DOHH2 (cell line): Measurements from ENCODE around the gene PCGF3.

Experiments used
- H3F3A ChIP-seq: fragments of 200-600 bp; sonication (generic), shearing (Covaris generic); 2 replicates; pipeline ENCODE4 v1.6.0; 2016; ENCODE audit warnings: antibody characterized with exemption, mild to moderate bottlenecking; ENCODE audit not compliant: control insufficient read depth, insufficient read depth
- H3K27ac ChIP-seq: fragments of 200-600 bp; sonication (generic); 2 replicates; pipeline ENCODE4 v1.5.1; 2014; ENCODE audit warnings: low read depth, mild to moderate bottlenecking, low read length, moderate library complexity
- H3K27me3 ChIP-seq: fragments of 200-600 bp; sonication (generic); 2 replicates; pipeline ENCODE4 v1.6.1; 2014; ENCODE audit warnings: mild to moderate bottlenecking, low read length, mixed read lengths; ENCODE audit not compliant: control insufficient read depth
- H3K36me3 ChIP-seq: fragments of 200-600 bp; sonication (generic); 2 replicates; pipeline ENCODE4 v1.6.1; 2014; ENCODE audit warnings: mild to moderate bottlenecking, low read length, moderate library complexity, mixed read lengths; ENCODE audit not compliant: control insufficient read depth
- H3K4me1 ChIP-seq: fragments of 200-600 bp; sonication (generic); 2 replicates; pipeline ENCODE4 v1.6.1; 2014; ENCODE audit warnings: mild to moderate bottlenecking, low read length, mixed read lengths; ENCODE audit not compliant: control insufficient read depth
- H3K4me2 ChIP-seq: fragments of 200-600 bp; sonication (generic); 2 replicates; pipeline ENCODE4 v1.6.0; 2014; ENCODE audit warnings: mild to moderate bottlenecking, low read length, moderate library complexity
- H3K4me3 ChIP-seq: fragments of 200-600 bp; sonication (generic); 2 replicates; pipeline ENCODE4 v1.5.1; 2014; ENCODE audit warnings: mild to moderate bottlenecking, low read length, mixed read lengths
- H3K79me2 ChIP-seq: fragments of 200-600 bp; sonication (generic); 2 replicates; pipeline ENCODE4 v1.6.1; 2014; ENCODE audit warnings: mild to moderate bottlenecking, low read length, mixed read lengths; ENCODE audit not compliant: control insufficient read depth
- H3K9me2 ChIP-seq: fragments of 200-600 bp; sonication (generic); replicated peaks from 2 replicates; pipeline ENCODE4 v1.6.1; 2014; ENCODE audit warnings: mild to moderate bottlenecking, low read length, mixed read lengths; ENCODE audit not compliant: control insufficient read depth
- H3K9me3 ChIP-seq: fragments of 200-600 bp; sonication (generic); 2 replicates; pipeline ENCODE4 v1.6.1; 2014; ENCODE audit warnings: antibody characterized with exemption, low read length, mixed read lengths; ENCODE audit not compliant: control insufficient read depth, insufficient read depth
- H4K20me1 ChIP-seq: fragments of 200-600 bp; sonication (generic); 2 replicates; pipeline ENCODE4 v1.6.0; 2014; ENCODE audit warnings: low read depth, mild to moderate bottlenecking, antibody characterized with exemption, low read length, moderate library complexity; ENCODE audit not compliant: control insufficient read depth, insufficient read depth
- EZH2phosphoT487 ChIP-seq: fragments of 200-600 bp; sonication (generic); IDR thresholded peaks from 2 replicates; pipeline ENCODE4 v1.6.1; 2017; ENCODE audit warnings: borderline replicate concordance, mild to moderate bottlenecking, antibody characterized with exemption, low read length, moderate library complexity, mixed read lengths
- TF ChIP-seq, protein P1 (sequence below): fragments of 200-600 bp; sonication (generic); IDR thresholded peaks from one replicate; pipeline ENCODE4 v1.5.1; 2014; ENCODE audit warnings: antibody characterized with exemption, mild to moderate bottlenecking, low read depth, low read length; ENCODE audit not compliant: poor library complexity, severe bottlenecking

Gene PCGF3

DNA sequence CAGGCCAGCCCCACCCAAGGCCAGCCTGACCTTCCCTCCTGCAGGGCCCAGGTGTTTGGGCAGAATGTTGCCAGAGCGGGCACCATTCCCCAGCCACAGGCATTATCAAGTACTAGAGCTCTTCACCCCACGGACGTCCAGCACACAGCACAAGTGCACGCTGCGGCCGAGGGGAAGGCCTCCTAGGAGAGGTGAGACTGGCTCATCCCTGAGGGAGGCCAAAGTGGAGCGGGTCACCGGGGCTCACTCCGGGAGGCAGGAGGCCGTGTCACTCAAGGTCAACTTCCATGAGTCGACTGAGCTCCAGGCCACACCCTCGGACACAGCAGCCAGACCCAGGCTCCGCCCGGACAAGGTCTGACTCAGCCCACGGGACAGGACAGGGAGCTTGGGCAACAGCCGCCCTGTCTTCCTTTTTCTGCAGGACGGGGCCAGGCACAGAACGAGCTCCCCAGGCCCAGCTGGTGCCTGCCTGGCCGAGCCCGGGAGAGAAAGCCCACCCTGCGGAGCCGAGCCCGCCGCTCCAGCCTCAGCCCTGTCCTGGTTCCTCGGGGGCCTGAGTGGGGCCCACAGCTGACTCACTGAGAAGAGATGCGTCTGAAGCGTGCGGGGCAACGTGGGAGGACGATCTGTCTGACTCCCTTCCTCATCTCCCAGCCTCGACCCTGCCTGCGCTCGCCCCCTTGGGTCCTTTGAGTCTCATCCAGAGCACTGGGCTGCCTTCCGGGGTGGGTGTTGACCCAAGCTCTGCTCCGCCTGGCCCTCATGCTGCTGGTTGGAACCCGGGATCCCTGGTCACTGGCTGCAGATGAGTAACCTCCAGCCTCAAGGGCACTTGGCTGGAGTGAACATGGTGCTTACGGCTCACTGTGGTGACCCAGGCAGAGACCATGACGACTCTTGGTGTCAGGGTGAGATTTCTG lies 18.3 kb upstream of the PCGF3 start:
- Histone ChIP-seq H3K9me2 (no peaks in the 10 kb centered on the region), H3K9me3 (no peaks in the 10 kb centered on the region), H3K79me2 (no peaks in the 10 kb centered on the region), H3K4me2 (no peak overlapping the region), H3K4me1 (peaks cover 18% of the 10 kb centered on the region), H3K36me3 (no peaks in the 10 kb centered on the region), H3K4me3 (no peak overlapping the region), H4K20me1 (no peaks in the 10 kb centered on the region), H3K27me3 (no peaks in the 10 kb centered on the region), H3K27ac (no peak overlapping the region), H3F3A (no peaks in the 10 kb centered on the region)
- no peak for TF ChIP-seq EZH2phosphoT487
- TF ChIP-seq, protein P1, sequence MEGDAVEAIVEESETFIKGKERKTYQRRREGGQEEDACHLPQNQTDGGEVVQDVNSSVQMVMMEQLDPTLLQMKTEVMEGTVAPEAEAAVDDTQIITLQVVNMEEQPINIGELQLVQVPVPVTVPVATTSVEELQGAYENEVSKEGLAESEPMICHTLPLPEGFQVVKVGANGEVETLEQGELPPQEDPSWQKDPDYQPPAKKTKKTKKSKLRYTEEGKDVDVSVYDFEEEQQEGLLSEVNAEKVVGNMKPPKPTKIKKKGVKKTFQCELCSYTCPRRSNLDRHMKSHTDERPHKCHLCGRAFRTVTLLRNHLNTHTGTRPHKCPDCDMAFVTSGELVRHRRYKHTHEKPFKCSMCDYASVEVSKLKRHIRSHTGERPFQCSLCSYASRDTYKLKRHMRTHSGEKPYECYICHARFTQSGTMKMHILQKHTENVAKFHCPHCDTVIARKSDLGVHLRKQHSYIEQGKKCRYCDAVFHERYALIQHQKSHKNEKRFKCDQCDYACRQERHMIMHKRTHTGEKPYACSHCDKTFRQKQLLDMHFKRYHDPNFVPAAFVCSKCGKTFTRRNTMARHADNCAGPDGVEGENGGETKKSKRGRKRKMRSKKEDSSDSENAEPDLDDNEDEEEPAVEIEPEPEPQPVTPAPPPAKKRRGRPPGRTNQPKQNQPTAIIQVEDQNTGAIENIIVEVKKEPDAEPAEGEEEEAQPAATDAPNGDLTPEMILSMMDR, result no peak

DNA sequence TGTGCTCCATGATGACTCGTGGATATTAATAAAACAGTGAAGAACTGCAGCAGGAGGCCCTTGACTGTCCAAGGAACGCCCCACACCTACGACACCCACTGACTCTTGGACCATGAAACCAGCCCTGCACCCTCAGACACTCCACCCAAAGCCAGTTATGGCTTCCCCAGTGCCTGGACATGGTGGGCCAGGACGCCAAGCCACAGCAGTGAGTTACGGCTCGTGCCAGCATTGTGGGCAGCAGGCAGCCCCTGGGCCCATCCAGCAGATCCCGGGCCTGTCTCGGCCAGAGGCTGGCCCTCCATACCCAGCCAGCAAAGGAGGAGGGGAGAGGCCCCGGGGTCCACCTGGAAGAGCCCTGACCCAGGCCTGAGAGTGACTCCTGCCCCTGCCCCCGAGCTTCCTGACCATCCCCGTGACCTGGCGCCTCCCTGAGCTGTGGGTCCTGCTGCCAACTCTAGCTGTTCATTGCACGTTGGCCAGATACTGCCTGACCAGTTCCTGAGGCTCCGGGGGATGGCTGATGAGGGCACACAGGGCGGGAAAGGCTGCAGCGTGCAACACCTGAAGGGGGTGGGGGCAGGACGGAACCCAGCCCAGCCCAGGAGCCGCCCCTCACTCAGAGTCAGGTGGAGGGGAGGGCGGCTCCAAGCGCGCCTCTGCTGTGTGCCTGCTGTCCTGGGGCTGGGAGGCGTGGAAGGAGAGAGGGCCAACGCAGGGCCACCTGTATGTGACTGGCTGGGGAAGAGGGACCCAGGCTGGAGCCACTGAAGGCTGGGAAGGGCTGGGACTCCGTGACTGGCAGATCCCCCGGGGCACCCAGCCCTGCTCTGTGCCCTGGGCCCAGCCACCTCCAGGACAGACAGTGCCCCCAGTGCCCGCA lies 17.4 kb upstream of the PCGF3 start:
- H3K4me2 ChIP-seq, result no peak overlapping the region
- H3K9me2 ChIP-seq, result no peaks in the 10 kb centered on the region
- H3K27me3 ChIP-seq, result no peaks in the 10 kb centered on the region
- no peak overlapping the region for H3K4me3 ChIP-seq
- H3K9me3 ChIP-seq, result no peaks in the 10 kb centered on the region
- H3F3A ChIP-seq, result no peaks in the 10 kb centered on the region
- peaks cover 18% of the 10 kb centered on the region for H3K4me1 ChIP-seq
- no peak overlapping the region for H3K27ac ChIP-seq
- H3K36me3 ChIP-seq, result no peaks in the 10 kb centered on the region
- H4K20me1 ChIP-seq, result no peaks in the 10 kb centered on the region
- H3K79me2 ChIP-seq, result no peaks in the 10 kb centered on the region
- TF ChIP-seq, protein P1, result no peak
- no peak for TF ChIP-seq EZH2phosphoT487

DNA sequence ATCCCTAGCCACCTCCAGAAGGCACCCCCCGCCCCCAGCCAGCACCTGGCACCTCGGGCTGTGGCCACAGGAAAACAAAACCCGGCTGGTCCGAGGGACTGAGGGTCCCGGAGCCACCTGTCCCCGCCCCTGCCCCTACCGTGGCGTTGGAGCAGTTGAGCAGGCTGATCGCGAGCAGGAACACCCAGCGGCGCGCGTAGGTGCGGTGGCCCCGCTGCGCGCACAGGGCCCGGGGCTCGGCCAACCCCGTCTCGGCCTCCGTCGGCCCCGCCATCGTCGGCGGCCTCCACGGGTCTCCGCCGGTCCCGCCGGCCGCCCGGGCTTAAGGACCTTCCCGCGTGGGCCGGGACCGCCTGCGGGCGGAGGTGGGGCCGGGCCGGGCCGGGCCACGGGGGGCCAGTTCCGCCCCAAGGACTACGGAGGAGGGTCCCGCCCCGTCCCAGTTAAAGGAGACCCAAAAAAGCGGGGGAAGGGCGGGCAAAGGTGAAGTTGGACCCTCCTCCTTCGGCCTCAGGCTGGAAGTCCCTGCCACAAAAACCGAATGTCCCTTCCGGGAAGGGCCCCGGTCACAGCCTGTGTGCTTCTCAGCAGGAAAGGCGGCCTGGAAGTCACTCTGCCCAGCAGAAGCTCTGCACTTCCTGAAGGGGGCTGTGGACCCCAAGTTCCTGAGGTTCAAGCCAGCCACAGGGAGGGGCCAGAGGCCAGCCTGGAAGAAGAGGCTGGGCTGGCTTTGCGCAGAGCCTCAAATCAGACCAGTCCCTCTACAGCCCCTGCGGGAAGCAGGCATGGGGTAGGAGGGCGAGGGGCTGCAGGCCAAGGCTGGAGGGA lies 16.6 kb upstream of the PCGF3 start, which contains the start of gene SLC49A3:
Gene SLC49A3, minus strand, starts transcription at position 298 of the 828 bp plus-strand sequence. Its CDS starts 24 bp downstream, at position 274.
- no peak within 1 kb of the TSS for H3K27ac ChIP-seq
- no peaks in the 10 kb centered on the region for H3F3A ChIP-seq
- no peaks in the 10 kb centered on the region for H3K27me3 ChIP-seq
- H3K9me2 ChIP-seq, result no peaks in the 10 kb centered on the region
- no peak for TF ChIP-seq EZH2phosphoT487
- TF ChIP-seq, protein P1, result no peak
- no peak within 1 kb of the TSS for H3K4me2 ChIP-seq
- no peak within 1 kb of the TSS for H3K4me3 ChIP-seq
- no peaks in the 10 kb centered on the region for H3K36me3 ChIP-seq
- no peaks in the 10 kb centered on the region for H4K20me1 ChIP-seq
- no peaks in the 10 kb centered on the region for H3K79me2 ChIP-seq
- H3K9me3 ChIP-seq, result no peaks in the 10 kb centered on the region
- peaks cover 10% of the 10 kb centered on the region for H3K4me1 ChIP-seq
